Measurements from ENCODE around the gene TUBB1. TPM values are rescaled to one million over a fixed set of nuclear protein-coding genes. Genes with fewer than 3 reads are reported as not detected.

Gene TUBB1
- total and polyA plus RNA-seq, 2 of the 13 experiments (the other 11 are each of a cell fraction or from before 2014, with no cell fraction given) = 0.11 to 57.6 TPM

DNA sequence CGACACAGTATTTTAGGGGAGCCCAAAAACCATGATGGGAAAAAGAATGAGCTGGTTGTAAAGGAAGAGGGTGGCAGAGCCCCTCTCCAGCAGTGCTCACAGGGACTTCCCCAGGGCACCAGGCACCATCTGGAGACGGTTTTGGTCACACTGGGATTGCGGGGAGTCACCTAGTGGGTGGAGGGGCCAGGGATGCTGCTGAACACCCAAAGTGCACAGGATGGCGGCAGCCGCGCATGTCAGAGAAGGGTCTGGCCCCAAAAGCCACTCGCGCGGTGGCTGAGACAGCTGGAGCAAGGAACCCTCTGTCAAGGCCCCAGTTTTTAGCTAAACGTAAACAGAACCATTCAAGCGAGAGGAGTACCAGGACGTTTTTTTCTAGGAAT lies 23.0 kb upstream of the TUBB1 start (continued):
- TF ChIP-seq ZNF605 (CRISPR knock-in tag; IDR thresholded peaks at IDR 0.05) = no peak
- TF ChIP-seq, protein P1, sequence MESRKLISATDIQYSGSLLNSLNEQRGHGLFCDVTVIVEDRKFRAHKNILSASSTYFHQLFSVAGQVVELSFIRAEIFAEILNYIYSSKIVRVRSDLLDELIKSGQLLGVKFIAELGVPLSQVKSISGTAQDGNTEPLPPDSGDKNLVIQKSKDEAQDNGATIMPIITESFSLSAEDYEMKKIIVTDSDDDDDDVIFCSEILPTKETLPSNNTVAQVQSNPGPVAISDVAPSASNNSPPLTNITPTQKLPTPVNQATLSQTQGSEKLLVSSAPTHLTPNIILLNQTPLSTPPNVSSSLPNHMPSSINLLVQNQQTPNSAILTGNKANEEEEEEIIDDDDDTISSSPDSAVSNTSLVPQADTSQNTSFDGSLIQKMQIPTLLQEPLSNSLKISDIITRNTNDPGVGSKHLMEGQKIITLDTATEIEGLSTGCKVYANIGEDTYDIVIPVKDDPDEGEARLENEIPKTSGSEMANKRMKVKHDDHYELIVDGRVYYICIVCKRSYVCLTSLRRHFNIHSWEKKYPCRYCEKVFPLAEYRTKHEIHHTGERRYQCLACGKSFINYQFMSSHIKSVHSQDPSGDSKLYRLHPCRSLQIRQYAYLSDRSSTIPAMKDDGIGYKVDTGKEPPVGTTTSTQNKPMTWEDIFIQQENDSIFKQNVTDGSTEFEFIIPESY (CRISPR knock-in tag; IDR thresholded peaks at IDR 0.05) = peak; percentile 66
- no peak for TF ChIP-seq TBX3 (IDR thresholded peaks at IDR 0.05; ENCODE audit: borderline replicate concordance)
- TF ChIP-seq, protein P2, sequence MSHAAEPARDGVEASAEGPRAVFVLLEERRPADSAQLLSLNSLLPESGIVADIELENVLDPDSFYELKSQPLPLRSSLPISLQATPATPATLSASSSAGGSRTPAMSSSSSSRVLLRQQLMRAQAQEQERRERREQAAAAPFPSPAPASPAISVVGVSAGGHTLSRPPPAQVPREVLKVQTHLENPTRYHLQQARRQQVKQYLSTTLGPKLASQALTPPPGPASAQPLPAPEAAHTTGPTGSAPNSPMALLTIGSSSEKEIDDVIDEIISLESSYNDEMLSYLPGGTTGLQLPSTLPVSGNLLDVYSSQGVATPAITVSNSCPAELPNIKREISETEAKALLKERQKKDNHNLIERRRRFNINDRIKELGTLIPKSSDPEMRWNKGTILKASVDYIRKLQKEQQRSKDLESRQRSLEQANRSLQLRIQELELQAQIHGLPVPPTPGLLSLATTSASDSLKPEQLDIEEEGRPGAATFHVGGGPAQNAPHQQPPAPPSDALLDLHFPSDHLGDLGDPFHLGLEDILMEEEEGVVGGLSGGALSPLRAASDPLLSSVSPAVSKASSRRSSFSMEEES (CRISPR knock-in tag; IDR thresholded peaks at IDR 0.05) = no peak
- TF ChIP-seq RFX1 (IDR thresholded peaks at IDR 0.05) = no peak
- TF ChIP-seq SIN3A (IDR thresholded peaks at IDR 0.05; ENCODE audit: borderline replicate concordance, low read depth, low read length) = no peak
- TF ChIP-seq, protein P3, sequence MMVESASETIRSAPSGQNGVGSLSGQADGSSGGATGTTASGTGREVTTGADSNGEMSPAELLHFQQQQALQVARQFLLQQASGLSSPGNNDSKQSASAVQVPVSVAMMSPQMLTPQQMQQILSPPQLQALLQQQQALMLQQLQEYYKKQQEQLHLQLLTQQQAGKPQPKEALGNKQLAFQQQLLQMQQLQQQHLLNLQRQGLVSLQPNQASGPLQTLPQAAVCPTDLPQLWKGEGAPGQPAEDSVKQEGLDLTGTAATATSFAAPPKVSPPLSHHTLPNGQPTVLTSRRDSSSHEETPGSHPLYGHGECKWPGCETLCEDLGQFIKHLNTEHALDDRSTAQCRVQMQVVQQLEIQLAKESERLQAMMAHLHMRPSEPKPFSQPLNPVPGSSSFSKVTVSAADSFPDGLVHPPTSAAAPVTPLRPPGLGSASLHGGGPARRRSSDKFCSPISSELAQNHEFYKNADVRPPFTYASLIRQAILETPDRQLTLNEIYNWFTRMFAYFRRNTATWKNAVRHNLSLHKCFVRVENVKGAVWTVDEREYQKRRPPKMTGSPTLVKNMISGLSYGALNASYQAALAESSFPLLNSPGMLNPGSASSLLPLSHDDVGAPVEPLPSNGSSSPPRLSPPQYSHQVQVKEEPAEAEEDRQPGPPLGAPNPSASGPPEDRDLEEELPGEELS (CRISPR knock-in tag; IDR thresholded peaks at IDR 0.05) = no peak
- TF ChIP-seq ZNF510 (CRISPR knock-in tag; IDR thresholded peaks at IDR 0.05; ENCODE audit: low read depth) = 0 out of 2 replicates have a peak, but pooled peaks have one; percentile 62
- no peak for TF ChIP-seq RELA (CRISPR knock-in tag; IDR thresholded peaks at IDR 0.05)
- no peak for TF ChIP-seq HOXA9 (CRISPR knock-in tag; IDR thresholded peaks at IDR 0.05; ENCODE audit: borderline replicate concordance)
- no peak for TF ChIP-seq MAFK (conservative IDR thresholded peaks at IDR 0.05 in 1 of 2, IDR thresholded peaks at IDR 0.05 in 1 of 2; ENCODE audit: low read length in 2 of 2)
- no peak for TF ChIP-seq HNF4G (IDR thresholded peaks at IDR 0.05; ENCODE audit: borderline replicate concordance, low read depth, low read length)
- TF ChIP-seq HNF4G (CRISPR knock-in tag; IDR thresholded peaks at IDR 0.05; ENCODE audit: borderline replicate concordance, low read depth) = 0 out of 2 replicates have a peak, but pooled peaks have one; percentile 3
- TF ChIP-seq, protein P4, sequence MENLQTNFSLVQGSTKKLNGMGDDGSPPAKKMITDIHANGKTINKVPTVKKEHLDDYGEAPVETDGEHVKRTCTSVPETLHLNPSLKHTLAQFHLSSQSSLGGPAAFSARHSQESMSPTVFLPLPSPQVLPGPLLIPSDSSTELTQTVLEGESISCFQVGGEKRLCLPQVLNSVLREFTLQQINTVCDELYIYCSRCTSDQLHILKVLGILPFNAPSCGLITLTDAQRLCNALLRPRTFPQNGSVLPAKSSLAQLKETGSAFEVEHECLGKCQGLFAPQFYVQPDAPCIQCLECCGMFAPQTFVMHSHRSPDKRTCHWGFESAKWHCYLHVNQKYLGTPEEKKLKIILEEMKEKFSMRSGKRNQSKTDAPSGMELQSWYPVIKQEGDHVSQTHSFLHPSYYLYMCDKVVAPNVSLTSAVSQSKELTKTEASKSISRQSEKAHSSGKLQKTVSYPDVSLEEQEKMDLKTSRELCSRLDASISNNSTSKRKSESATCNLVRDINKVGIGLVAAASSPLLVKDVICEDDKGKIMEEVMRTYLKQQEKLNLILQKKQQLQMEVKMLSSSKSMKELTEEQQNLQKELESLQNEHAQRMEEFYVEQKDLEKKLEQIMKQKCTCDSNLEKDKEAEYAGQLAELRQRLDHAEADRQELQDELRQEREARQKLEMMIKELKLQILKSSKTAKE (CRISPR knock-in tag; IDR thresholded peaks at IDR 0.05; ENCODE audit: borderline replicate concordance) = no peak
- no peak for TF ChIP-seq KDM1A (CRISPR knock-in tag; IDR thresholded peaks at IDR 0.05)
- no peak for TF ChIP-seq ZKSCAN8 (CRISPR knock-in tag; IDR thresholded peaks at IDR 0.05; ENCODE audit: borderline replicate concordance)
- no peak for TF ChIP-seq ZC3H13 (CRISPR knock-in tag; IDR thresholded peaks at IDR 0.05)
- TF ChIP-seq ZNF496 (CRISPR knock-in tag; IDR thresholded peaks at IDR 0.05; ENCODE audit: insufficient replicate concordance) = no peak
- no peak for TF ChIP-seq NAIF1 (CRISPR knock-in tag; IDR thresholded peaks at IDR 0.05; ENCODE audit: borderline replicate concordance)
- 0 out of 2 replicates have a peak, but pooled peaks have one; percentile 12 for TF ChIP-seq NCOA1 (CRISPR knock-in tag; IDR thresholded peaks at IDR 0.05)
- no peak for TF ChIP-seq ZFX (CRISPR knock-in tag; IDR thresholded peaks at IDR 0.05; ENCODE audit: low read depth)
- no peak for TF ChIP-seq POLR2AphosphoS2 (IDR thresholded peaks at IDR 0.05; ENCODE audit: low read depth, low read length)
